PC-3 (cell line): ENCODE measurements around the gene BCLAF1.

ENCODE experiments used
- CTCF ChIP-seq: fragments of 300-600 bp; sonication (generic); conservative IDR thresholded peaks from 2 replicates; pipeline ENCODE4 v1.5.1; 2017; ENCODE audit warnings: antibody characterized with exemption, low read depth, mild to moderate bottlenecking, low read length
- EZH2 ChIP-seq: fragments of 300-600 bp; sonication (generic); IDR thresholded peaks from one replicate; pipeline ENCODE4 v1.6.1; 2017; ENCODE audit warnings: antibody characterized with exemption, mild to moderate bottlenecking, low read length; ENCODE audit not compliant: unreplicated experiment
- EZH2phosphoT487 ChIP-seq: fragments of 300-600 bp; sonication (generic); IDR thresholded peaks from 2 replicates; pipeline ENCODE4 v1.6.1; 2018; ENCODE audit warnings: mild to moderate bottlenecking, antibody characterized with exemption, low read length, borderline replicate concordance

- TF ChIP-seq CTCF (no peak), EZH2phosphoT487 (no peak), EZH2 (no peak)
Observed at GRCh38 chr6:136315594-136315993, 25.9 kb upstream of the BCLAF1 start.
